ENCODE results near the gene IL37.

DNA sequence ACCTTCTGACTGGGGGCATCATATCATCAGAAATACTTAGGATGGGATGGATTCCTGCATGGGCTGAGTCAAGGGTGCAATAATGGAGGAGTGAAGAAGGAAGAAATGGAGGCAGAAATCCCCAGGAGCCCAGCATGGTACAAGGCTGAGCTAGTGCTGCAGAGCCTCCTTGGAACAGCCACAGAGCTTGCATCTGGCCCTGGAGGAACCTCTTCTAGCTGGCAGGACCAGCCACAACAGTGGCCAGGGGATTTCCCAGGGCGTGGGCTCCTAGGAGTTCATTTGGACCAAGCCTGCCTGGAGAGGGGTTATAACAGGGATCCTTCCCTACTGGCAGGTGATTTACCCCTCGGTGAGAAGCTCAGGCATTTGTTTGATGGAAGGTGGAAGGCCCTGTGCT is 4.7 kb upstream of the IL37 start:
- TF ChIP-seq POLR2A (IDR thresholded peaks at IDR 0.05; ENCODE audit: low read length) (no peak), GATA1 (IDR thresholded peaks at IDR 0.05; ENCODE audit: low read depth, low read length) (no peak)

All from erythroblast (primary cell).